ENCODE data around the gene WFDC5.
"Not testable (repeated sequence)": the region's sequence is repeated elsewhere in the genome, so short reads cannot be mapped to it uniquely, and the experiment has no call there.

The WFDC5 gene

GRCh38 chr20:45114465-45115385 lies at the start of gene WFDC5:
Gene WFDC5 (minus strand): TSS chr20:45115174. CDS start chr20:45115083, 91 bp downstream.
- in situ Hi-C loops (cut with MboI; ENCODE audit: low sequenced_read_pairs) = no loop called here

GRCh38 chr20:45163083-45163803 lies 48.3 kb upstream of the WFDC5 start:
- in situ Hi-C loops (cut with MboI; ENCODE audit: low sequenced_read_pairs) = no loop called here

- in situ Hi-C loops (cut with MboI; ENCODE audit: low sequenced_read_pairs) = no loop called here
Observed at GRCh38 chr20:45157962-45158361, 43.0 kb upstream of the WFDC5 start.

GRCh38 chr20:45156713-45157112 lies 41.7 kb upstream of the WFDC5 start:
- in situ Hi-C loops (cut with MboI; ENCODE audit: low sequenced_read_pairs) = no loop called here

- in situ Hi-C loops (cut with MboI; ENCODE audit: low sequenced_read_pairs) = not testable (repeated sequence)
Observed at GRCh38 chr20:45154794-45155193, 39.8 kb upstream of the WFDC5 start.

GRCh38 chr20:45154183-45154582 lies 39.2 kb upstream of the WFDC5 start:
- in situ Hi-C loops (cut with MboI; ENCODE audit: low sequenced_read_pairs) = no loop called here

GRCh38 chr20:45153752-45154151 lies 38.8 kb upstream of the WFDC5 start:
- in situ Hi-C loops (cut with MboI; ENCODE audit: low sequenced_read_pairs) = no loop called here

- in situ Hi-C loops (cut with MboI; ENCODE audit: low sequenced_read_pairs) = no loop called here
Observed at GRCh38 chr20:45153147-45153546, 38.2 kb upstream of the WFDC5 start.

- in situ Hi-C loops (cut with MboI; ENCODE audit: low sequenced_read_pairs) = no loop called here
Observed at GRCh38 chr20:45152405-45152804, 37.4 kb upstream of the WFDC5 start.

GRCh38 chr20:45149062-45149461 lies 34.1 kb upstream of the WFDC5 start:
- in situ Hi-C loops (cut with MboI; ENCODE audit: low sequenced_read_pairs) = no loop called here

GRCh38 chr20:45140836-45141235 lies 25.9 kb upstream of the WFDC5 start:
- in situ Hi-C loops (cut with MboI; ENCODE audit: low sequenced_read_pairs) = no loop called here

GRCh38 chr20:45139733-45140375 lies 24.9 kb upstream of the WFDC5 start:
- in situ Hi-C loops (cut with MboI; ENCODE audit: low sequenced_read_pairs) = not testable (repeated sequence)

GRCh38 chr20:45138561-45139300 lies 23.8 kb upstream of the WFDC5 start:
- in situ Hi-C loops (cut with MboI; ENCODE audit: low sequenced_read_pairs) = no loop called here

GRCh38 chr20:45136911-45137310 lies 21.9 kb upstream of the WFDC5 start:
- in situ Hi-C loops (cut with MboI; ENCODE audit: low sequenced_read_pairs) = no loop called here

GRCh38 chr20:45128099-45128498 lies 13.1 kb upstream of the WFDC5 start:
- in situ Hi-C loops (cut with MboI; ENCODE audit: low sequenced_read_pairs) = no loop called here

- in situ Hi-C loops (cut with MboI; ENCODE audit: low sequenced_read_pairs) = no loop called here
Observed at GRCh38 chr20:45124365-45124764, 9.4 kb upstream of the WFDC5 start, which contains the start of gene WFDC12. Gene WFDC12 (minus strand): TSS chr20:45124465. CDS start chr20:45124447, 18 bp downstream.

GRCh38 chr20:45121388-45121787 lies 6.4 kb upstream of the WFDC5 start:
- in situ Hi-C loops (cut with MboI; ENCODE audit: low sequenced_read_pairs) = no loop called here

- in situ Hi-C loops (cut with MboI; ENCODE audit: low sequenced_read_pairs) = no loop called here
Observed at GRCh38 chr20:45119556-45120266, 4.7 kb upstream of the WFDC5 start.

- in situ Hi-C loops (cut with MboI; ENCODE audit: low sequenced_read_pairs) = no loop called here
Observed at GRCh38 chr20:45118028-45118427, 3.1 kb upstream of the WFDC5 start.

- in situ Hi-C loops (cut with MboI; ENCODE audit: low sequenced_read_pairs) = no loop called here
Observed at GRCh38 chr20:45117581-45117980, 2.6 kb upstream of the WFDC5 start.
